CD14-positive monocyte (primary cell): ENCODE data around the gene MED14. TPM values are rescaled to one million over a fixed set of nuclear protein-coding genes. Genes with fewer than 3 reads are reported as not detected.

ENCODE experiments used
- DNase-seq, 3 donors: peaks; one replicate each; pipeline ENCODE4 v3.0.0-alpha.2; 2011 to 2022
- H2AFZ ChIP-seq: 2 replicates; pipeline ENCODE4 v1.6.0; 2012; ENCODE audit warnings: mild to moderate bottlenecking, low read depth, low read length, inconsistent platforms; ENCODE audit not compliant: insufficient read depth, poor library complexity, severe bottlenecking
- H3K27ac ChIP-seq, 2 donors: 1 replicate in 1 of 2; 2 replicates in 1 of 2; pipeline ENCODE4 v1.5.1; 2012 to 2013; ENCODE audit warnings: low read length in 2 of 2, control low read depth in 1 of 2, inconsistent platforms in 1 of 2, low read depth in 1 of 2, mild to moderate bottlenecking in 1 of 2
- H3K27me3 ChIP-seq, 2 donors: one replicate each; pipeline versions ENCODE4 v1.6.0 to v1.6.1; 2011 to 2013; ENCODE audit warnings: low read length in 2 of 2; ENCODE audit not compliant: control insufficient read depth in 2 of 2, insufficient read depth in 2 of 2
- H3K36me3 ChIP-seq, 2 donors: replicated peaks in 1 of 2; 1 replicate in 1 of 2; 2 replicates in 1 of 2; pipeline versions ENCODE4 v1.5.1 to v1.6.1; 2012 to 2013; ENCODE audit warnings: low read length in 2 of 2, control low read depth in 1 of 2, inconsistent platforms in 1 of 2, mild to moderate bottlenecking in 1 of 2; ENCODE audit not compliant: insufficient read depth in 2 of 2, control insufficient read depth in 1 of 2
- H3K4me1 ChIP-seq, 2 donors: 1 replicate in 1 of 2; 2 replicates in 1 of 2; pipeline versions ENCODE4 v1.5.1 to v1.6.1; 2012 to 2013; ENCODE audit warnings: low read length in 2 of 2, control low read depth in 1 of 2, inconsistent platforms in 1 of 2, mild to moderate bottlenecking in 1 of 2, moderate library complexity in 1 of 2; ENCODE audit not compliant: insufficient read depth in 2 of 2, control insufficient read depth in 1 of 2
- H3K4me2 ChIP-seq: replicated peaks from 2 replicates; pipeline ENCODE3; 2012; ENCODE audit warnings: low read length, moderate library complexity, mild to moderate bottlenecking; ENCODE audit not compliant: poor library complexity, severe bottlenecking; ENCODE audit errors: extremely low read depth
- H3K4me3 ChIP-seq, 3 experiments: fragments of 200-600 bp in 1 of 3; sonication (generic) in 1 of 3; replicated peaks in 1 of 3; 1 replicate in 2 of 3; 2 replicates in 1 of 3; pipeline ENCODE4 v1.5.1; 2011 to 2013; ENCODE audit warnings: low read length in 3 of 3, mild to moderate bottlenecking in 3 of 3, control low read depth in 2 of 3, low read depth in 2 of 3, inconsistent platforms in 1 of 3, moderate library complexity in 1 of 3
- H3K79me2 ChIP-seq: 2 replicates; pipeline ENCODE4 v1.6.0; 2012; ENCODE audit warnings: mild to moderate bottlenecking, control low read depth, inconsistent platforms, low read length, moderate library complexity; ENCODE audit not compliant: insufficient read depth
- H3K9ac ChIP-seq: 2 replicates; pipeline ENCODE4 v1.6.0; 2017; ENCODE audit warnings: low read length, mild to moderate bottlenecking; ENCODE audit not compliant: insufficient read depth, poor library complexity, severe bottlenecking
- H3K9me3 ChIP-seq, 2 donors: replicated peaks in 1 of 2; 1 replicate in 1 of 2; 2 replicates in 1 of 2; pipeline versions ENCODE4 v1.5.1 to v1.6.1; 2012 to 2013; ENCODE audit warnings: low read length in 2 of 2, control low read depth in 1 of 2; ENCODE audit not compliant: control insufficient read depth in 1 of 2, insufficient read depth in 1 of 2
- H4K20me1 ChIP-seq: 2 replicates; pipeline ENCODE4 v1.6.0; 2012; ENCODE audit warnings: mild to moderate bottlenecking, low read length, control low read depth, moderate library complexity; ENCODE audit not compliant: insufficient read depth
- H3K27ac Mint-ChIP-seq, 7 donors: one replicate each; pipeline ENCODE4 v1.8.0; 2020; ENCODE audit warnings: mild to moderate bottlenecking in 7 of 7, mixed read lengths in 7 of 7, moderate library complexity in 6 of 7, inconsistent platforms in 2 of 7
- H3K27me3 Mint-ChIP-seq, 3 donors: one replicate each; pipeline ENCODE4 v1.8.0; 2021 to 2022; ENCODE audit warnings: low read depth in 3 of 3, mild to moderate bottlenecking in 3 of 3, mixed read lengths in 3 of 3, moderate library complexity in 3 of 3, inconsistent platforms in 1 of 3
- H3K36me3 Mint-ChIP-seq, 2 donors: one replicate each; pipeline ENCODE4 v1.8.0; 2020; ENCODE audit warnings: mixed read lengths in 2 of 2, inconsistent platforms in 1 of 2, mild to moderate bottlenecking in 1 of 2
- H3K4me1 Mint-ChIP-seq: one replicate; pipeline ENCODE4 v1.8.0; 2020; ENCODE audit warnings: mild to moderate bottlenecking, mixed read lengths
- H3K4me3 Mint-ChIP-seq, 2 donors: one replicate each; pipeline ENCODE4 v1.8.0; 2020; ENCODE audit warnings: mild to moderate bottlenecking in 2 of 2, mixed read lengths in 2 of 2, moderate library complexity in 1 of 2
- H3K9me3 Mint-ChIP-seq, 7 donors: one replicate each; pipeline ENCODE4 v1.8.0; 2020 to 2022; ENCODE audit warnings: mixed read lengths in 7 of 7, mild to moderate bottlenecking in 6 of 7, moderate library complexity in 6 of 7, inconsistent platforms in 2 of 7
- CTCF ChIP-seq: fragments of 200-600 bp; IDR thresholded peaks from one replicate; pipeline ENCODE4 v1.8.0; 2022; ENCODE audit warnings: antibody characterized with exemption, mild to moderate bottlenecking
- WGBS: methylation state at CpG from one replicate; pipeline ENCODE4 v1.1.5; 2013; ENCODE audit warnings: missing lambda C conversion rate; ENCODE audit not compliant: insufficient coverage; 5-methylcytosine and 5-hydroxymethylcytosine counted together
- intact Hi-C, 2 donors: fragments of 100-400 bp; cut with micrococcal nuclease; formaldehyde crosslinking; loops; one replicate each; pipeline versions ENCODE4 v1.15.0 to v1.15.1; 2023
- polyA plus RNA-seq, 3 donors: library from polyadenylated mRNA; depleted of rRNA in 1 of 3; unstranded in 2 of 3; stranded (reverse) in 1 of 3; fragments of 300-500 nt in 2 of 3; fragments of >200 nt in 1 of 3; fragmentation: Illumina TruSeq in 2 of 3; gene quantifications; 1 replicate in 2 of 3; 2 replicates in 1 of 3; pipeline ENCODE4 v1.2.3, GENCODE V29; 2012 to 2021

MED14 gene
- polyA plus RNA-seq, 3 donors, result 3.6 to 20.4 (median 6.8) TPM

GRCh38 chrX:40700640-40701342, 34.6 kb downstream of the MED14 start:
- Histone ChIP-seq H3K79me2 (no peaks in the 10 kb centered on the region), H3K27me3 (peaks cover 0 to 25% of the 10 kb centered on the region in 2 donors), H3K9me3 (peaks cover 0 to 3% of the 10 kb centered on the region in 2 donors), H3K27ac (no peak overlapping the region), H2AFZ (no peak overlapping the region), H4K20me1 (no peaks in the 10 kb centered on the region), H3K4me2 (no peak overlapping the region), H3K36me3 (peaks cover 58 to 87% of the 10 kb centered on the region in 2 donors), H3K4me3 (no peak overlapping the region), H3K9ac (no peak overlapping the region), H3K4me1 (no peaks in the 10 kb centered on the region)
- peaks cover 0 to 16% (median 0%) of the 10 kb centered on the region in 3 donors for H3K27me3 Mint-ChIP-seq
- no CpG with 5 or more reads among the region's 4 CpGs for WGBS
- no peak for DNase-seq
- intact Hi-C loops, result no loop called here
- no peaks in the 10 kb centered on the region for H3K4me1 Mint-ChIP-seq
- no peak overlapping the region for H3K27ac Mint-ChIP-seq
- peaks cover 40 to 63% of the 10 kb centered on the region in 2 donors for H3K36me3 Mint-ChIP-seq
- H3K9me3 Mint-ChIP-seq, result peaks cover 0 to 4% (median 0%) of the 10 kb centered on the region in 7 donors
- TF ChIP-seq CTCF, result no peak
- H3K4me3 Mint-ChIP-seq, result no peak overlapping the region

- Histone ChIP-seq H3K79me2 (no peaks in the 10 kb centered on the region), H3K27ac (no peak overlapping the region), H3K36me3 (peaks cover 58 to 88% of the 10 kb centered on the region in 2 donors), H3K9me3 (peaks cover 0 to 3% of the 10 kb centered on the region in 2 donors), H4K20me1 (no peaks in the 10 kb centered on the region), H2AFZ (no peak overlapping the region), H3K4me1 (no peaks in the 10 kb centered on the region), H3K27me3 (peaks cover 0 to 26% of the 10 kb centered on the region in 2 donors), H3K4me2 (no peak overlapping the region), H3K9ac (no peak overlapping the region), H3K4me3 (no peak overlapping the region)
- Mint-ChIP-seq H3K9me3 (peaks cover 0 to 4% (median 0%) of the 10 kb centered on the region in 7 donors), H3K27me3 (peaks cover 0 to 12% (median 0%) of the 10 kb centered on the region in 3 donors), H3K4me3 (no peak overlapping the region), H3K27ac (no peak overlapping the region), H3K36me3 (peaks cover 44 to 60% of the 10 kb centered on the region in 2 donors), H3K4me1 (no peaks in the 10 kb centered on the region)
- intact Hi-C loops, result no loop called here
- no peak for DNase-seq
- WGBS, result no CpG with 5 or more reads among the region's 1 CpG
- no peak for TF ChIP-seq CTCF
Measured at GRCh38 chrX:40698851-40699250, 36.5 kb downstream of the MED14 start.
